ENCODE measurements around the gene GLDC.

GLDC gene

GRCh38 chr9:6620353-6620752 lies 25.2 kb downstream of the GLDC start:
- TF ChIP-seq CTCF (IDR thresholded peaks at IDR 0.05) (no peak), ZFX (IDR thresholded peaks at IDR 0.05; ENCODE audit: borderline replicate concordance) (no peak)
- H3K27ac ChIP-seq: no peak overlapping the region

- TF ChIP-seq CTCF (IDR thresholded peaks at IDR 0.05) (no peak), ZFX (IDR thresholded peaks at IDR 0.05; ENCODE audit: borderline replicate concordance) (no peak)
- no peak overlapping the region for H3K27ac ChIP-seq
Measured at GRCh38 chr9:6619909-6620308, 25.6 kb downstream of the GLDC start.

GRCh38 chr9:6616951-6617602 lies 28.5 kb downstream of the GLDC start:
- TF ChIP-seq CTCF (IDR thresholded peaks at IDR 0.05) (no peak), ZFX (IDR thresholded peaks at IDR 0.05; ENCODE audit: borderline replicate concordance) (no peak)
- H3K27ac ChIP-seq: no peak overlapping the region

GRCh38 chr9:6614489-6614888 lies 31.0 kb downstream of the GLDC start:
- TF ChIP-seq CTCF (IDR thresholded peaks at IDR 0.05): no peak
- TF ChIP-seq ZFX (IDR thresholded peaks at IDR 0.05; ENCODE audit: borderline replicate concordance): no peak
- H3K27ac ChIP-seq: no peak overlapping the region

- no peak for TF ChIP-seq CTCF (IDR thresholded peaks at IDR 0.05)
- TF ChIP-seq ZFX (IDR thresholded peaks at IDR 0.05; ENCODE audit: borderline replicate concordance): no peak
- no peak overlapping the region for H3K27ac ChIP-seq
Measured at GRCh38 chr9:6611865-6612264, 33.7 kb downstream of the GLDC start.

GRCh38 chr9:6610073-6610472 lies 35.5 kb downstream of the GLDC start:
- no peak overlapping the region for H3K27ac ChIP-seq
- no peak for TF ChIP-seq ZFX (IDR thresholded peaks at IDR 0.05; ENCODE audit: borderline replicate concordance)
- no peak for TF ChIP-seq CTCF (IDR thresholded peaks at IDR 0.05)

GRCh38 chr9:6609497-6610016 lies 36.0 kb downstream of the GLDC start:
- H3K27ac ChIP-seq: no peak overlapping the region
- TF ChIP-seq CTCF (IDR thresholded peaks at IDR 0.05): no peak
- TF ChIP-seq ZFX (IDR thresholded peaks at IDR 0.05; ENCODE audit: borderline replicate concordance): no peak

All from 22Rv1 (cell line).